Islet precursor cell (in vitro differentiated cells): ENCODE measurements around the gene GSG1L.

Experiments used
- DNase-seq: peaks from one replicate; pipeline ENCODE4 v3.0.0-alpha.2; 2018

The GSG1L gene

DNA sequence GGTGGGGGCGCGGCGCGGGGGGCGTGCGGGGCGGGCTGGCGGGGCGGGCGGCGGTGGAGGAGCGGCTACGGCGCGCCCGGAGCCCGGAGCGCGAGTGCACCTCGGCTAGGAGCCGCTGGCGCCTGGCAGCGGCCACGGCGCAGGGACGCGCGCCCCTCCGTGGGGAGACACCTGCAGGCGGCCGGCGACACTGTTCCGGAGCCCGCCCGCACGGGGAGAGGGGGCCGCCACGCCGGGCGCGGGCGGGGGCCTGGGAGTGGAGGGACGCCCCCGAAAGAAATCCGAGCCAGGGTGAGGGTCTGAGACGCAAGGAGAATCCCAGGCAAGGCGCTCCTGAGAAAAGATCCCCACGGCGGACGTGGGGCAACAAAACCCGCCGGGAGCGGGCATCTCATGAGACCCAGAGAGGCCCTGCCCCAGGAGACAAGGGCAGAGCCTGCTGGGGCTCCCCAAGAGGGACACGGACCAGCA lies at the start of gene GSG1L:
TSS of gene GSG1L (minus strand) at position 124 of the 471 bp plus-strand sequence. CDS start 290 bp downstream, outside the sequence.
- no peak for DNase-seq

GRCh38 chr16:28112908-28113307 lies 49.4 kb upstream of the GSG1L start:
- DNase-seq, result no peak

DNA sequence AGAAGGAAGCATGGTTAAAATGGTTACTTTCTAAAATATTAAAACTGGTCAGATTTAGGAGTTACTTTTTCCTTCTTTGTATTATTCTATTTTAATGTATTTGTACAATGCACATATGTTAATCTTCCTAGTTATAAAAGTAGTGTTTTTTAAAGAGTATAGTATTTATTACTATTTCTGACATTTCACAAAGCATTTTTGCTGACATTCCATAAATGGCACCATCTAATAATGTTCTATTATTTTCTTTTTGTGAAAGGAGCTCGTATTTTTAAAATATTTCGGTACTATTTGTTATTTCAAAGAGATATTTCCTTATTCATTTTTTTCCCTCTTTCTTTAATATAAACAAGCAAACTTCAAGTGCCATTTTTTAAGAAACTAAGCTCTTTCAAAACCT lies 47.5 kb upstream of the GSG1L start:
- DNase-seq, result no peak

DNA sequence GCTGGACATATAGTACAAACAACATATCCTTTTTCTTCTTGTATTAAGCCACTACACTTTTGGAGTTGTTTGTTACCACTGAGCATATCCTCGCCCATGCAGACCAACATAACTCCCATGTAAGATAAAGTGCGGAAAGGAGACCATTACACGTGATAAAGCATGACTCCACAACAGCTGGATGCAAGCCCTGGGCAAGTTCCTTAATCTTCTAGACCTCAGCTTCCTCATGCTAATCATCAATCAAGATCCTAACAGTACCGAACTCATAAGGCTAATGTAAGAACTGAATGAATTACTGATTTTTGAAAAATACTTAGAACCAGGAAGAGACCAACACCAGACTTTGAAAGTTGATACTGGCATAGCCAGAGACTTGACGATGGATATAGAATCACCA lies 47.0 kb upstream of the GSG1L start:
- DNase-seq, result no peak

DNA sequence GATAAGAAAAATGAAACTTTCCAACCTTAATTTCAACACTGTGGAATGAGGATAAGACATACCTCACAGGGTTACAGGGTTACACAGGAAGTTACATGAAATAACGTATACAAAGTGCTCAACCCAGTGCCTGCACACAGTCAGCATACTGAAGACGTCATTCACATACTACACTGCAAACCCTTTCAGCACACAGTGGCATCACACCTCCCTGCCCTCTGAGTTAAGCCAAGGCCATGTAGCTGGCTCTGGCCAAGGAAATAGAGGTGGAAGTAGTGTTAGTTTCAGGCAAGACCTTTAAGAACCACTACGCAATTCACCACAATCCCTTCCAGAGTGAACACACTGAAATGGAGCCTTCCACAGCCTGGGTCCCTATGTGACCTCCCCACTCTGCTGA lies 46.6 kb upstream of the GSG1L start:
- DNase-seq, result no peak

DNA sequence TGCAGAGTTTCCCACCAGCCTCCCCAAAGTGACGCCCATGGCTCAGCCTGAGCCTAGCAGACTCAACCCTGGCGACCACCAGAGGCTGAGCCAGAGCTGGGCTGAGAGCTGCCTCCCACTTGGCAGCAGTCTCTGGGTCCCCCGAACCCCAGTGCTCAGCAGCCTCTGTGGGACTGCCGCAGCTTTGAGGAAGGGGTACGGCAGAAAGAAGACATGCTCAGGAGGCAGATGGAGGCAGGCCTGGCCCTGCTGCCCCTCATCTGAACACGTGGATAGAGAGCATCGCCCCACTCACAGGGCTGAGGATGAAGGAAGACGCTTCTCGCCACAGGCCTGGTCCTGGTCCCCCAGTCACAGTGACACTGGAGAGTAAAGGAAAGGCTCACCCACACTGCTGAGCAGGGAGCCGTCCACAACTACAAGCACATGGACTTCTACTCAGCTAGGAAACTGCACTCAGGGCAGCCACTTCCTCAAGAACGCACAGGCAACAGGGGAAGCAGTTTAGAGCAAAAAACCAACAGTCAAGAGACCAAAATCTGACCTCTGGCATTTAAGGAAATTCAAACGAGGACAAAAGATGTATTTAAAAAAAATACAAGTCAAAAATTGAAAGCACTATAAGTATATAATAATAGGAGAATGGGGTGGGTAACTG lies 45.2 kb upstream of the GSG1L start:
- peak; percentile 26 for DNase-seq

- peak; percentile 17 for DNase-seq
Measured at GRCh38 chr16:28107232-28107631, 43.7 kb upstream of the GSG1L start.

DNA sequence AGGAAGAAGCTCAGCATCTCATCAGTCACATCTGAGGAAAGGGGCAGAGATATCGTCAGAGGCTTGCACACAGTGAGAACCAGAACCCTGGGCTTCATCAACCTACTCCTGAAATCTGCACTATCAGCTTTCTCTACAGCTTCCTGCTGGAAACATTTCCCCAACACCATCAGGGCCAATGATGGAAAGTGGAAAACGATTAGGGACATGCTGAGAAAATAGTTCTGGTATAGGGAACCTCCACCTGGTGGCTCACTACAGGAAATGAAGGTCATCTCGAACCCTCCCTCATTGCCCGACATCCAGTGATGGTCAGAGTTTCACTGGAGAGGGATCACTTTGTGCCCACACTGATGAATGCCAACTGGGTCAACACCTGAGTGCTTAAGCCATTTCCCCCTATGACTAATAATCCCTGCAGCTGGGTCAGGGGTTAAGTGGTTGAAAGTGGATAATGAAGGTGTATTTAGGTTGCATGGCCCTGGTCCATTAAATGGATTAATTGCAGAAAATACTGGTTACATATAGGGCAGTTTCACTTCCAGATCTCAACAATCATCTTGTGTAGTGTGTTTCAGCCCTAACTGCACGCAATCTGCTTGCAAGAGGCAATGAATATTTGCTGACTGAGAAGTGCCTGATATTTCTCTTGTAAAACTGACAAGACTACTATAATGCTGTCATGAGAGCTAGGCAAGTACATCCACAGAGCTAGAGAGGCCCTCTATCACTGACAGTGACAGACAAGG lies 43.1 kb upstream of the GSG1L start:
- peak; percentile 37 for DNase-seq

GRCh38 chr16:28105954-28106353 lies 42.4 kb upstream of the GSG1L start:
- DNase-seq, result peak; percentile 32

DNA sequence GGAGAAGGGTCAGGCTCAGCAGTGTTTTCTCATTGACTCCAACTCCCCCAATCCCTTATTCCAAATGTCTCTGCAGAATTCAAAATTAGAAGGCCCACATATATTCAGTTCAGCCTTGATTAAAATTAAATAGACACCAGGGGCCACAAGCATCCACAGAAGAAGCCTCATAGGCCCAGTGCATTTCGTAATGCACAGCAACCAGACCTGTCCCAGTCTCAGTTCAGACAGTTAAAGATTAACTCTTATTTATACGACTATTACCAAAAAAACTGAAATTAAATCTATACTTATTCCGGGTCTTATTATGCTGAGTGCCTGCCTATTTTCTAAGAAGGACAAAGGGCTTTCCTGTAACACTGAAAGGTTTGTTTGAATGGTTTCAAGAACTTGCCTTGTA lies 41.8 kb upstream of the GSG1L start:
- DNase-seq, result no peak

DNA sequence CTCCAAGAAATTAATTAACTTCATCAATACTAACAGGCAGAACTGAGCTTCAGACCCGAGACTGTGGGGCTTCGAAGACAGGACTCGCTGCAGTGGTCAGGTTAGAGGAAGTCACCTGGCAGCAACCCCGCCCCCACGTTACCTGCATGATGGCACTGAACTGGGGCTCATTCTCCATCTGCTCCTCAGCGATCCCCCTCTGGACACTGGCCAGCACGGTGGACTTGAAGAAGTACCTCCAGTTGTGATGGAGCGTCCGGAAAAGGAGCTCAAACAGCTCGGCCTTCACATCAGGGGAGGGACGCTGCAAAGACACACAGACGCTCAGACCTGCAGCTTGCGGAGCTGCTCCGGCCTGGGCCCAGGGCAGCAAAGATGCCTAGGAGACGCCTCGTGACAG lies 40.9 kb upstream of the GSG1L start:
- peak; percentile 20 for DNase-seq

DNA sequence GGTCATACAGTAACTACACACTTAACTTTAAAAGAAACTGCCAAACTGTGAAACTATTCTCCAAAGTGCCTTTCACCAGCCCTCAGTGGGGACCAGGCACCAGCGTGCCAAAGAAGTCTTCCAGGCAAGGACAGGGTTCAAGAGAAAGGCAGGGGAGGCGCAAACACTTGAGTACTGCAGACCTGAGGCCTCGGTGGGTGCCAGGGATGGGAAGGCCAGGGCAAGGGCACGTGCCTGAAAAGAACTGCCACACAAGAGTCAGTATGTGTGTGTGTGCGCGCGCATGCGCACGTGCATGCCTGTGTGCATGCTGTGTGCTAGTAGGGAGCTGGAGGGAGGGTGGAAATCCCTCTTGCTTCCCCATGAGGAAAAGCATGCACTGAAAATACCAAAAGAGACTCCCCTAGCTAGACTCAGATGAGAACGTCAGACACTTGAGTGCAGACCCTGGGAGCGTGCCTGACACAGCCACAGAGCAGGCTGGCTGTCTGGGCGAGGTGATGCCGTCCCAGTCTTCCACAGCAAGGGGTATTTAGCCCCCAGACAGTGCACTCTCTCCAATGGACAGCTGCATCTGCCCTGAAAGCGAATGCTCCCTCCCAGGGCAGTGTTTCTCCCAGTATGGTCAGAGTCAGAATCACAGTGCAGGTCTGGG lies 40.1 kb upstream of the GSG1L start:
- peak; percentile 38 for DNase-seq

DNA sequence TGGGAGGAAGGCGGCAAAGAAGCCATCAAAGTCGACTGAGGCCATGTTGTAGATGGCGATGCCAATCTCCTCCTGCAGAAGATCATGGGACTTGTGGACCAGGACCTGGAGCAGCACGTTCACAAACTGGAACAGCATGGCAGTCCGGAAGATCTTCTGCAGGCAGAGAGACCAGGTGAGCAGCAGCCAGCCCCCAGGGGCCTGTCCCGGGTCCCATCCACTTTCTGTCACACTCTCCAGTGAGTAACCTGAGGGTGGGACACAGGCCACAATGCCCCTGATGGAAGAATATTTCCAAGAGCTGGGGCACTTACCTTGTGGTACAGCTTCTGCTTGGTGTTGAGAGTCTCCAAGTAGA lies 38.0 kb upstream of the GSG1L start:
- DNase-seq, result no peak

GRCh38 chr16:28100810-28101532 lies 37.5 kb upstream of the GSG1L start:
- DNase-seq, result peak; percentile 47

DNA sequence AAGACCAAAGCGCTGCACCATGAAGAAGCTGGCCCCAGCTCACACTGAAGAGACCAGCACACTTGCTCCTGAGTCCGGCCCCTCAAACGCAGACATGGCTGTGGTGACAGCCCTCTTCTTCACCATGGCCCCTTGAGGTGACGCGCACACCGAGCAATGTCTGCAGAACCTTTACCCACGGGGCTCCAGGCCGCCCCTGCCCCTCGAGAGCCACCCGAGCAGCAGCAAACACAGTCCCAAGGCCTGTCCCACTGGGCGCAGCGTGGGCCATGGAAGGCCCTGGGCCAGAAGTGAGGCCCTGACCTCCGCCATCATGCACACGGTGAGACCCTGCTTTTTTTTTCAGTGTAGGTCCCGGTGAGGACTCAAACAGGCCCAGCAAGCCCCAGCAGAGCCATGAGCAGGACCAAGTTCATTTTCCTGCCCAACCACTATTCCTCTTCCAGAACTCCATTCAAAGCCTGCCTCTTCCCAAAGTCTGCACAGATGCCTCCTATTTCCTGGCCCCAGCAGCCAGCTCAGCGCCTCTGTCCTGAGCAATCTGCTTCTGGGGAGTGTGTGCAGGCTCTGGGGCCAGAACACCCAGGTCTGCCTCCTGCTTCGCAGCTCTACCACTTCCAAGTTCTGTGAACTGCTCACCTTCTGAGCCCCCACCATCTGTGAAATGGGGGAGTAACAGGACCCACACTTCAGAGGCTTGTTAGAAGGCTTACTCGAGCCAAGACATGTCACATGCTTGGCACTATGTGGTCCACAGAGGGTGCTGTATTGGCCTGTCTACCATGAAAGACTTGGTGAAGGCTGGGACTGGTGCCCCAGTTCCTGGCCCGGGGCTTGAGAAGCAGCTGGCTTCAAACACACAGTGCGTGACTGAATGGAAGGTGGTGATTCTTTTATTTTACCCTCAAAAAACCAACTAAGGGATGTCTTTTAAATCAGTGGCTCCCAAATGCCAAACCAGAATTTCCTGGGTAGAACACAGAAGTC lies 35.7 kb upstream of the GSG1L start:
- peak; percentile 39 for DNase-seq

- DNase-seq, result peak; percentile 29
Measured at GRCh38 chr16:28098171-28098958, 34.9 kb upstream of the GSG1L start.

DNA sequence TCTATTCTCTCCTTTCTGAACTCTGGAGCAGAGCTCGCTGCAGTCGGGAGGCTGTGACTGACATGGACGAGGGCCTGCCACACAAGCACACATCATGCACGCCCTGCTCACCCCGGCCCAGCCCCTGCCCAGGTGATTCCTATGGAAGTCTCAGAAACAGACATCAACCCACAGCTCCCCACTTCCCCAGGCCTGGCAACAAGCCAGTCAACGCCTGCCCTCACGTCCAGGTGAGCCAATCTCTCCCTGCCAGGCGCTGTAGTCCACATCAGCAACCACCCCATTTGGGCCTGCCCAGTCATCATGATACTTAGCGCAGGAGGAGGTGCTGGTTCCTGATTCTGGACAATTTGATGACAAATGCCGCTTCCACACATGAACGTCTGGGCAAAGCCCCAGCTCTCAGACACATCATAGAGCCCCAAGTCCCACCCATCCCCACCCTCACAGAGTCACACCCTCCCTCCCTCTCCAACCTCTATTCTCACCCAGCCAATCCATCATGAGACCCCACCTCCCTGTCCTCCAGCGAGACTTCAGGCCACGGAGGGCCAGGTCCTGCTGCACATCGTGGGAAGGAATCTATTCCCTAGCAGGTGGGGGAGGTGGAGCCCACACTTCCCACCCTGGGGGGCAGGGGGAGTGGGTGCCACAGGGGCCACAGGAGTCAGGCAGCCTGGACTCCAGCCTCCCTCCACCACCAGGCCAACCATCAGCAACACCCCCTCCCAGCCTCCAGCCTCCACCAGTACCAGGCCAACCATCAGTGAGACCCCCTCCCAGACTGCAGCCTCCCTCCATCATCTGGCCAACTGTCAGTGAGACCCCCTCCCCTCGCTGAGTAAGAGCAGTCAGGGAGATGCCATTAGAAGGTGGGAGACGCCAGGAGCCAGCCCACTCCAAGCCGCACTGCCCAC lies 33.7 kb upstream of the GSG1L start:
- DNase-seq, result peak; percentile 48

- no peak for DNase-seq
Measured at GRCh38 chr16:28093385-28093725, 29.8 kb upstream of the GSG1L start.

- DNase-seq, result peak; percentile 96
Measured at GRCh38 chr16:28092721-28093384, 29.3 kb upstream of the GSG1L start.

DNA sequence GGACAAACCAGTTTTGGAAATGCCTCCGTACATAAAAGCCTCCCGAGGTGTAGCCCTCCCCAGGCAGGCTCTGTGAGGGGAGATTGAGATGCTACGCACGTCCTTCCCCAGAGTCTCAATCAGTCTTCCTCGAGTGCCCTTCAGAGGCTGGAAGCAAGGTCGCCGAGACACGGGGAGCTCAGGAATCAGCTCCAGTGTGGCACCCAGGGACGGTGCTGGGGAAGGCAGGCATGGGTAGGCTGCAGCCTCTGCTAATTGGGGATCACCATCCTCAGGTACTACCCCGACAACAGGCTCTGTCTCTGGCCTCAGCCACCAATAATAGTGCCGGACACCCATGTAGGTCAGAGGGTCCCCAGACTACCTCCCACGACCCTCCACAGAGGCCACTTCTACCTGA lies 28.1 kb upstream of the GSG1L start:
- DNase-seq, result no peak
